Measurements from ENCODE around the gene ARHGAP22.

GRCh38 chr10:48456808-48457761 lies 147.8 kb downstream of the ARHGAP22 start:
- TF ChIP-seq CTCF (IDR thresholded peaks at IDR 0.05; ENCODE audit: low read length), result no peak
- TF ChIP-seq EZH2phosphoT487 (IDR thresholded peaks at IDR 0.05; ENCODE audit: low read length), result no peak

Data from MM.1S (cell line).